Osteocyte (in vitro differentiated cells): Measurements from ENCODE around the gene SLC4A11. TPM values are rescaled to one million over a fixed set of nuclear protein-coding genes. Genes with fewer than 3 reads are reported as not detected.
"Not testable (repeated sequence)": the region's sequence is repeated elsewhere in the genome, so short reads cannot be mapped to it uniquely, and the experiment has no call there.

ENCODE experiments used
- DNase-seq: peaks from one replicate; pipeline ENCODE4 v3.0.0; 2021; ENCODE audit warnings: mixed read lengths; ENCODE audit not compliant: unreplicated experiment; ENCODE audit errors: extremely low spot score
- H3K27ac Mint-ChIP-seq: one replicate; pipeline ENCODE4 v1.8.0; 2021; ENCODE audit warnings: mild to moderate bottlenecking, mixed read lengths; ENCODE audit not compliant: unreplicated experiment
- H3K27me3 Mint-ChIP-seq: one replicate; pipeline ENCODE4 v1.8.0; 2021; ENCODE audit warnings: mixed read lengths; ENCODE audit not compliant: unreplicated experiment
- H3K36me3 Mint-ChIP-seq: one replicate; pipeline ENCODE4 v1.8.0; 2021; ENCODE audit warnings: mixed read lengths; ENCODE audit not compliant: unreplicated experiment
- H3K4me1 Mint-ChIP-seq: one replicate; pipeline ENCODE4 v1.8.0; 2021; ENCODE audit warnings: mixed read lengths; ENCODE audit not compliant: unreplicated experiment
- H3K4me3 Mint-ChIP-seq: one replicate; pipeline ENCODE4 v1.8.0; 2021; ENCODE audit warnings: mild to moderate bottlenecking, moderate library complexity, mixed read lengths; ENCODE audit not compliant: unreplicated experiment
- H3K9me3 Mint-ChIP-seq: one replicate; pipeline ENCODE4 v1.8.0; 2021; ENCODE audit warnings: mixed read lengths; ENCODE audit not compliant: unreplicated experiment
- CTCF ChIP-seq: fragments of 200-600 bp; sonication (generic); IDR thresholded peaks from 2 replicates; pipeline ENCODE4 v1.5.0; 2021; ENCODE audit warnings: antibody characterized with exemption, mild to moderate bottlenecking, moderate library complexity
- total RNA-seq: library from RNA; stranded (reverse); gene quantifications from 2 replicates; pipeline ENCODE4 v1.2.1, GENCODE V29; 2021

SLC4A11 gene
- total RNA-seq, 1 donor from 2014 or later = 3.2 TPM

GRCh38 chr20:3189561-3190131, 49.3 kb downstream of the SLC4A11 start:
- Mint-ChIP-seq H3K4me3 (no peak overlapping the region), H3K27ac (peak overlapping the region; percentile 35)

GRCh38 chr20:3188823-3189413, 50.1 kb downstream of the SLC4A11 start:
- no peak overlapping the region for H3K27ac Mint-ChIP-seq
- no peak for DNase-seq
- H3K4me3 Mint-ChIP-seq = no peak overlapping the region
- no peaks in the 10 kb centered on the region for H3K4me1 Mint-ChIP-seq
- no peaks in the 10 kb centered on the region for H3K9me3 Mint-ChIP-seq
- no peaks in the 10 kb centered on the region for H3K27me3 Mint-ChIP-seq
- no peak for TF ChIP-seq CTCF
- peaks cover 24% of the 10 kb centered on the region for H3K36me3 Mint-ChIP-seq

More at GRCh38 chr20:3189561-3190131, 49.3 kb downstream of the SLC4A11 start:
- Mint-ChIP-seq H3K27me3 (no peaks in the 10 kb centered on the region), H3K36me3 (peaks cover 24% of the 10 kb centered on the region), H3K4me1 (no peaks in the 10 kb centered on the region), H3K9me3 (no peaks in the 10 kb centered on the region)
- TF ChIP-seq CTCF = no peak
- DNase-seq = no peak

GRCh38 chr20:3187861-3188260, 51.1 kb downstream of the SLC4A11 start:
- not testable (repeated sequence) for DNase-seq, H3K4me3 Mint-ChIP-seq, H3K27me3 Mint-ChIP-seq, H3K4me1 Mint-ChIP-seq, H3K9me3 Mint-ChIP-seq, H3K27ac Mint-ChIP-seq
- peaks cover 22% of the 10 kb centered on the region for H3K36me3 Mint-ChIP-seq

- Mint-ChIP-seq H3K36me3 (no peaks in the 10 kb centered on the region), H3K4me3 (no peak overlapping the region), H3K27ac (no peak overlapping the region), H3K27me3 (no peaks in the 10 kb centered on the region), H3K9me3 (no peaks in the 10 kb centered on the region), H3K4me1 (no peaks in the 10 kb centered on the region)
- DNase-seq = no peak
- TF ChIP-seq CTCF = no peak
These were observed 54.9 kb downstream of the SLC4A11 start for GRCh38 chr20:3183896-3184612.

- H3K9me3 Mint-ChIP-seq, H3K27ac Mint-ChIP-seq, DNase-seq, H3K4me1 Mint-ChIP-seq, H3K27me3 Mint-ChIP-seq, H3K4me3 Mint-ChIP-seq, H3K36me3 Mint-ChIP-seq: not testable (repeated sequence)
These were observed 56.6 kb downstream of the SLC4A11 start for GRCh38 chr20:3182429-3182828.

- H3K27me3 Mint-ChIP-seq = no peaks in the 10 kb centered on the region
- TF ChIP-seq CTCF = no peak
- no peak overlapping the region for H3K27ac Mint-ChIP-seq
- no peak overlapping the region for H3K4me3 Mint-ChIP-seq
- no peak for DNase-seq
- no peaks in the 10 kb centered on the region for H3K4me1 Mint-ChIP-seq
- no peaks in the 10 kb centered on the region for H3K36me3 Mint-ChIP-seq
- no peaks in the 10 kb centered on the region for H3K9me3 Mint-ChIP-seq
These were observed 57.7 kb downstream of the SLC4A11 start for GRCh38 chr20:3181270-3181669.
